K562 (cell line): Measurements from ENCODE around the gene PPP2R1A.

Experiments used
- CEBPB ChIP-seq: fragments of 450-650 bp; IDR thresholded peaks from 2 replicates; pipeline ENCODE4 v1.6.1; 2016; ENCODE audit warnings: missing genetic modification characterization, missing compliant biosample characterization
- CREB5 ChIP-seq: fragments of 250-450 bp; sonication (Bioruptor Pico); IDR thresholded peaks from 2 replicates; pipeline ENCODE4 v1.5.0; 2020; ENCODE audit warnings: mild to moderate bottlenecking
- KHSRP ChIP-seq: fragments of 450-650 bp; IDR thresholded peaks from 2 replicates; pipeline ENCODE4 v1.6.1; 2017
- MTF1 ChIP-seq: fragments of 250-450 bp; sonication (Bioruptor Pico); IDR thresholded peaks from 2 replicates; pipeline ENCODE4 v1.9.0; 2021; ENCODE audit warnings: moderate library complexity, mild to moderate bottlenecking, inconsistent platforms, borderline replicate concordance
- POLR2A ChIP-seq: fragments of 450-650 bp; conservative IDR thresholded peaks from 2 replicates; pipeline ENCODE4 v1.6.1; 2016
- RAD51 ChIP-seq: fragments of 450-650 bp; IDR thresholded peaks from 2 replicates; pipeline ENCODE4 v1.7.1; 2016; ENCODE audit warnings: low read depth, mild to moderate bottlenecking, borderline replicate concordance
- ZKSCAN8 ChIP-seq: fragments of 200-800 bp; sonication (Bioruptor generic); IDR thresholded peaks from 2 replicates; pipeline ENCODE4 v1.6.1; 2016; ENCODE audit warnings: missing genetic modification characterization, missing compliant biosample characterization
- TF ChIP-seq, protein P1 (sequence below), 3 experiments: IDR thresholded peaks in 2 of 3; conservative IDR thresholded peaks in 1 of 3; 2 replicates each; pipeline ENCODE4 v1.5.1; 2011 to 2012; ENCODE audit warnings: low read length in 3 of 3, mild to moderate bottlenecking in 3 of 3, control low read depth in 2 of 3, improper control_type of control experiment in 1 of 3, inconsistent platforms in 1 of 3, low read depth in 1 of 3, mixed read lengths in 1 of 3, moderate library complexity in 1 of 3; ENCODE audit not compliant: insufficient read depth in 2 of 3

GRCh38 chr19:52224211-52224610 is 34.4 kb downstream of the PPP2R1A start:
- TF ChIP-seq MTF1 (CRISPR knock-in tag) (no peak), RAD51 (no peak), KHSRP (no peak), CREB5 (no peak), ZKSCAN8 (no peak), CEBPB (tag) (no peak), POLR2A (no peak)
- TF ChIP-seq, protein P1, sequence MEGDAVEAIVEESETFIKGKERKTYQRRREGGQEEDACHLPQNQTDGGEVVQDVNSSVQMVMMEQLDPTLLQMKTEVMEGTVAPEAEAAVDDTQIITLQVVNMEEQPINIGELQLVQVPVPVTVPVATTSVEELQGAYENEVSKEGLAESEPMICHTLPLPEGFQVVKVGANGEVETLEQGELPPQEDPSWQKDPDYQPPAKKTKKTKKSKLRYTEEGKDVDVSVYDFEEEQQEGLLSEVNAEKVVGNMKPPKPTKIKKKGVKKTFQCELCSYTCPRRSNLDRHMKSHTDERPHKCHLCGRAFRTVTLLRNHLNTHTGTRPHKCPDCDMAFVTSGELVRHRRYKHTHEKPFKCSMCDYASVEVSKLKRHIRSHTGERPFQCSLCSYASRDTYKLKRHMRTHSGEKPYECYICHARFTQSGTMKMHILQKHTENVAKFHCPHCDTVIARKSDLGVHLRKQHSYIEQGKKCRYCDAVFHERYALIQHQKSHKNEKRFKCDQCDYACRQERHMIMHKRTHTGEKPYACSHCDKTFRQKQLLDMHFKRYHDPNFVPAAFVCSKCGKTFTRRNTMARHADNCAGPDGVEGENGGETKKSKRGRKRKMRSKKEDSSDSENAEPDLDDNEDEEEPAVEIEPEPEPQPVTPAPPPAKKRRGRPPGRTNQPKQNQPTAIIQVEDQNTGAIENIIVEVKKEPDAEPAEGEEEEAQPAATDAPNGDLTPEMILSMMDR (IDR thresholded peaks at IDR 0.05 in 2 of 3, conservative IDR thresholded peaks at IDR 0.05 in 1 of 3; ENCODE audit: insufficient read depth in 2 of 3, low read depth in 1 of 3, low read length in 3 of 3), result no peak
